Trophoblast cell (in vitro differentiated cells and primary cell): ENCODE measurements around the gene TRAPPC4.
"Not testable (repeated sequence)": the region's sequence is repeated elsewhere in the genome, so short reads cannot be mapped to it uniquely, and the experiment has no call there.

Experiments
- DNase-seq, 2 donors: peaks; one replicate each; pipeline ENCODE4 v3.0.0-alpha.2; 2016
- H2AFZ ChIP-seq: 2 replicates; pipeline ENCODE4 v1.6.1; 2013; ENCODE audit warnings: low read length, moderate library complexity, mild to moderate bottlenecking; ENCODE audit not compliant: insufficient read depth, poor library complexity
- H2AK5ac ChIP-seq: 2 replicates; pipeline ENCODE4 v1.6.1; 2013; ENCODE audit warnings: mild to moderate bottlenecking, low read length
- H2BK120ac ChIP-seq: 2 replicates; pipeline ENCODE4 v1.6.1; 2013; ENCODE audit warnings: low read length, mild to moderate bottlenecking, moderate library complexity; ENCODE audit not compliant: insufficient read depth, poor library complexity
- H2BK12ac ChIP-seq: 2 replicates; pipeline ENCODE4 v1.6.1; 2013; ENCODE audit warnings: mild to moderate bottlenecking, low read length, moderate library complexity
- H2BK5ac ChIP-seq: 2 replicates; pipeline ENCODE4 v1.6.1; 2013; ENCODE audit warnings: low read length, low read depth, moderate library complexity, mild to moderate bottlenecking; ENCODE audit not compliant: poor library complexity
- H3K14ac ChIP-seq: 2 replicates; pipeline ENCODE4 v1.6.1; 2013; ENCODE audit warnings: mild to moderate bottlenecking, low read length
- H3K18ac ChIP-seq: 2 replicates; pipeline ENCODE4 v1.6.1; 2013; ENCODE audit warnings: mild to moderate bottlenecking, low read length
- H3K23ac ChIP-seq: 2 replicates; pipeline ENCODE4 v1.6.1; 2013; ENCODE audit warnings: low read length
- H3K27ac ChIP-seq: 2 replicates; pipeline ENCODE4 v1.5.1; 2013; ENCODE audit warnings: low read depth, mild to moderate bottlenecking, inconsistent platforms, low read length, moderate library complexity
- H3K27me3 ChIP-seq: 2 replicates; pipeline ENCODE4 v1.6.1; 2013; ENCODE audit warnings: inconsistent platforms, mild to moderate bottlenecking, low read length, moderate library complexity; ENCODE audit not compliant: insufficient read depth
- H3K36me3 ChIP-seq, 2 experiments: 1 replicate in 1 of 2; 2 replicates in 1 of 2; pipeline ENCODE4 v1.6.1; 2013; ENCODE audit warnings: low read length in 2 of 2, mild to moderate bottlenecking in 2 of 2, moderate library complexity in 1 of 2; ENCODE audit not compliant: insufficient read depth in 2 of 2, control insufficient read depth in 1 of 2
- H3K4ac ChIP-seq: 2 replicates; pipeline ENCODE4 v1.6.1; 2013; ENCODE audit warnings: low read depth, mild to moderate bottlenecking, low read length, moderate library complexity
- H3K4me1 ChIP-seq, 2 experiments: 1 replicate in 1 of 2; 2 replicates in 1 of 2; pipeline ENCODE4 v1.6.1; 2013; ENCODE audit warnings: low read length in 2 of 2, mild to moderate bottlenecking in 2 of 2, moderate library complexity in 1 of 2; ENCODE audit not compliant: insufficient read depth in 2 of 2, control insufficient read depth in 1 of 2
- H3K4me2 ChIP-seq: 2 replicates; pipeline ENCODE4 v1.6.1; 2013; ENCODE audit warnings: inconsistent platforms, mild to moderate bottlenecking, low read length, moderate library complexity
- H3K4me3 ChIP-seq: 2 replicates; pipeline ENCODE4 v1.5.1; 2013; ENCODE audit warnings: mild to moderate bottlenecking, low read depth, low read length, inconsistent platforms
- H3K79me1 ChIP-seq: one replicate; pipeline ENCODE4 v1.6.1; 2013; ENCODE audit warnings: low read length
- H3K79me2 ChIP-seq: 2 replicates; pipeline ENCODE4 v1.6.1; 2013; ENCODE audit warnings: low read length, mild to moderate bottlenecking; ENCODE audit not compliant: control insufficient read depth, insufficient read depth, poor library complexity
- H3K9ac ChIP-seq: 2 replicates; pipeline ENCODE4 v1.6.1; 2013; ENCODE audit warnings: mild to moderate bottlenecking, low read length
- H3K9me3 ChIP-seq: 2 replicates; pipeline ENCODE4 v1.6.1; 2013; ENCODE audit warnings: low read depth, mild to moderate bottlenecking, control low read depth, inconsistent platforms, low read length; ENCODE audit not compliant: insufficient read depth
- H4K12ac ChIP-seq: 2 replicates; pipeline ENCODE4 v1.6.1; 2013; ENCODE audit warnings: low read depth, mild to moderate bottlenecking, low read length, moderate library complexity
- H4K8ac ChIP-seq: 2 replicates; pipeline ENCODE4 v1.6.1; 2013; ENCODE audit warnings: low read depth, mild to moderate bottlenecking, low read length, moderate library complexity
- H4K91ac ChIP-seq: one replicate; pipeline ENCODE4 v1.6.1; 2013; ENCODE audit warnings: low read depth, mild to moderate bottlenecking, low read length, moderate library complexity
- WGBS: extraction: QIAGEN DNeasy Blood & Tissue Kit; methylation state at CpG from one replicate; pipeline ENCODE4 v1.1.7; 2013; ENCODE audit warnings: missing lambda C conversion rate; ENCODE audit not compliant: insufficient read length, insufficient coverage; ENCODE audit errors: extremely low coverage; 5-methylcytosine and 5-hydroxymethylcytosine counted together

Gene TRAPPC4

GRCh38 chr11:119015054-119015611, 3.4 kb upstream of the TRAPPC4 start:
- Histone ChIP-seq H3K9me3 (peaks cover 2% of the 10 kb centered on the region), H4K8ac (no peak overlapping the region), H3K4me3 (no peak overlapping the region), H2BK12ac (no peak overlapping the region), H3K23ac (no peak overlapping the region), H3K36me3 (peaks cover 27 to 49% of the 10 kb centered on the region in 2 experiments), H4K12ac (no peak overlapping the region), H2BK5ac (no peak overlapping the region), H3K18ac (no peak overlapping the region), H3K4ac (no peak overlapping the region), H3K27me3 (no peaks in the 10 kb centered on the region), H2AK5ac (no peak overlapping the region), H3K79me1 (peaks cover 8% of the 10 kb centered on the region), H2BK120ac (no peak overlapping the region), H3K4me2 (no peak overlapping the region), H4K91ac (no peak overlapping the region), H3K27ac (no peak overlapping the region), H3K4me1 (peaks cover 0 to 5% of the 10 kb centered on the region in 2 experiments), H3K9ac (no peak overlapping the region), H2AFZ (no peak overlapping the region), H3K79me2 (peaks cover 11% of the 10 kb centered on the region), H3K14ac (no peak overlapping the region)
- no CpG with 5 or more reads among the region's 8 CpGs for WGBS
- peak in 1 of 2 donors; percentile 44 for DNase-seq

GRCh38 chr11:119016216-119017009, 2.2 kb upstream of the TRAPPC4 start:
- Histone ChIP-seq H2BK120ac (no peak overlapping the region), H3K4me3 (no peak overlapping the region)
- WGBS: no CpG with 5 or more reads among the region's 14 CpGs

GRCh38 chr11:119017377-119017776, 1.2 kb upstream of the TRAPPC4 start:
- Histone ChIP-seq H3K9ac (peak overlapping the region; percentile 87), H3K27ac (peak overlapping the region; percentile 14), H3K4me3 (peak overlapping the region; percentile 97), H3K79me2 (peaks cover 11% of the 10 kb centered on the region), H3K36me3 (peaks cover 22 to 38% of the 10 kb centered on the region in 2 experiments), H3K4me2 (peak overlapping the region; percentile 88), H4K12ac (peak overlapping the region; percentile 51), H3K4ac (peak overlapping the region; percentile 92)
- H4K91ac ChIP-seq, H2AFZ ChIP-seq, H4K8ac ChIP-seq, H3K79me1 ChIP-seq, H2BK120ac ChIP-seq, DNase-seq, H3K9me3 ChIP-seq, H2BK12ac ChIP-seq, H3K14ac ChIP-seq, H3K27me3 ChIP-seq, H3K23ac ChIP-seq, H2AK5ac ChIP-seq, H3K18ac ChIP-seq, H2BK5ac ChIP-seq, H3K4me1 ChIP-seq: not testable (repeated sequence)
- WGBS: no CpG with 5 or more reads among the region's 10 CpGs

More at GRCh38 chr11:119016216-119017009, 2.2 kb upstream of the TRAPPC4 start:
- no peak overlapping the region for H2AFZ ChIP-seq
- H3K4me2 ChIP-seq: peak overlapping the region; percentile 15
- peaks cover 21 to 41% of the 10 kb centered on the region in 2 experiments for H3K36me3 ChIP-seq
- H4K91ac ChIP-seq: no peak overlapping the region
- no peaks in the 10 kb centered on the region for H3K27me3 ChIP-seq
- no peak overlapping the region for H3K9ac ChIP-seq
- H3K4ac ChIP-seq: peak overlapping the region; percentile 29
- no peak overlapping the region for H3K27ac ChIP-seq
- peaks cover 8% of the 10 kb centered on the region for H3K79me1 ChIP-seq
- H3K14ac ChIP-seq: no peak overlapping the region
- no peak overlapping the region for H2BK12ac ChIP-seq
- H4K8ac ChIP-seq: no peak overlapping the region
- H3K23ac ChIP-seq: no peak overlapping the region
- peaks cover 2% of the 10 kb centered on the region for H3K9me3 ChIP-seq
- no peak overlapping the region for H2BK5ac ChIP-seq
- no peak for DNase-seq
- no peak overlapping the region for H3K18ac ChIP-seq
- no peak overlapping the region for H4K12ac ChIP-seq
- H3K4me1 ChIP-seq: peaks cover 0 to 5% of the 10 kb centered on the region in 2 experiments
- no peak overlapping the region for H2AK5ac ChIP-seq
- H3K79me2 ChIP-seq: peaks cover 11% of the 10 kb centered on the region

GRCh38 chr11:119019996-119020395, 1.4 kb downstream of the TRAPPC4 start:
- Histone ChIP-seq H3K9me3 (peaks cover 2% of the 10 kb centered on the region), H3K4ac (no peak overlapping the region), H4K12ac (no peak overlapping the region), H3K36me3 (peaks cover 28 to 33% of the 10 kb centered on the region in 2 experiments), H3K79me2 (peaks cover 11% of the 10 kb centered on the region), H2AK5ac (no peak overlapping the region), H3K14ac (no peak overlapping the region), H3K23ac (no peak overlapping the region), H2BK120ac (no peak overlapping the region), H4K91ac (no peak overlapping the region), H3K27me3 (no peaks in the 10 kb centered on the region), H3K4me3 (no peak overlapping the region), H2AFZ (no peak overlapping the region), H3K79me1 (peaks cover 8% of the 10 kb centered on the region), H2BK12ac (no peak overlapping the region), H3K18ac (no peak overlapping the region), H3K27ac (no peak overlapping the region), H2BK5ac (no peak overlapping the region), H4K8ac (no peak overlapping the region), H3K4me1 (peaks cover 4 to 14% of the 10 kb centered on the region in 2 experiments), H3K4me2 (no peak overlapping the region), H3K9ac (no peak overlapping the region)
- no peak for DNase-seq
- WGBS: no CpG with 5 or more reads among the region's 2 CpGs
